WTC11 (cell line): Measurements from ENCODE around the gene MRPS9. TPM values are rescaled to one million over a fixed set of nuclear protein-coding genes. Genes with fewer than 3 reads are reported as not detected.

Experiments used
- ATAC-seq: fragments of 200-7000 bp; cut with Tn5 transposase; 2 replicates; pipeline ENCODE4 v1.10.0; 2021; ENCODE audit warnings: mild to moderate bottlenecking, moderate library complexity
- CTCF ChIA-PET: fragments of 300-600 bp; sonication (Branson Sonifier 250); formaldehyde crosslinking; loops from one replicate; lab custom pipeline; 2021; ENCODE audit warnings: antibody characterized with exemption; lab: Charles Lee
- POLR2A ChIA-PET: fragments of 350-600 bp; sonication (Branson Sonifier 250); formaldehyde crosslinking; loops from one replicate; lab custom pipeline; 2021; ENCODE audit warnings: antibody characterized with exemption; lab: Charles Lee
- DNase-seq: peaks from one replicate; pipeline ENCODE4 v3.0.0; 2021; ENCODE audit warnings: low spot score
- H3K27ac Mint-ChIP-seq: 2 replicates; pipeline ENCODE4 v1.8.0; 2021; ENCODE audit warnings: mixed read lengths
- H3K27me3 Mint-ChIP-seq: 2 replicates; pipeline ENCODE4 v1.8.0; 2021; ENCODE audit warnings: low read depth, mild to moderate bottlenecking, moderate library complexity, mixed read lengths
- H3K36me3 Mint-ChIP-seq: 2 replicates; pipeline ENCODE4 v1.8.0; 2021; ENCODE audit warnings: mixed read lengths
- H3K4me1 Mint-ChIP-seq: 2 replicates; pipeline ENCODE4 v1.8.0; 2022; ENCODE audit warnings: mixed read lengths
- H3K4me3 Mint-ChIP-seq: 2 replicates; pipeline ENCODE4 v1.8.0; 2021; ENCODE audit warnings: mild to moderate bottlenecking, moderate library complexity, mixed read lengths
- H3K9me3 Mint-ChIP-seq: 2 replicates; pipeline ENCODE4 v1.8.0; 2021; ENCODE audit warnings: mixed read lengths
- CREB1 ChIP-seq: sonication (generic); formaldehyde crosslinking; IDR thresholded peaks from 2 replicates; pipeline ENCODE4 v1.8.0; 2023; ENCODE audit warnings: mild to moderate bottlenecking, missing genetic modification reagents
- JAZF1 ChIP-seq: fragments of 250-450 bp; sonication (Bioruptor Pico); IDR thresholded peaks from 2 replicates; pipeline ENCODE4 v1.9.0; 2021; ENCODE audit warnings: moderate library complexity, mild to moderate bottlenecking, inconsistent platforms
- NFYB ChIP-seq: sonication (generic); formaldehyde crosslinking; conservative IDR thresholded peaks from 2 replicates; pipeline ENCODE4 v1.8.0; 2022; ENCODE audit warnings: low read depth, missing genetic modification reagents
- NR2C2 ChIP-seq: sonication (generic); formaldehyde crosslinking; IDR thresholded peaks from 2 replicates; pipeline ENCODE4 v1.8.0; 2022; ENCODE audit warnings: mild to moderate bottlenecking, missing genetic modification reagents
- NR3C1 ChIP-seq: sonication (generic); formaldehyde crosslinking; conservative IDR thresholded peaks from 2 replicates; pipeline ENCODE4 v1.8.1; 2023; ENCODE audit warnings: low read depth, mild to moderate bottlenecking, missing genetic modification reagents
- OVOL2 ChIP-seq: fragments of 250-450 bp; sonication (Bioruptor Pico); IDR thresholded peaks from 2 replicates; pipeline ENCODE4 v1.9.0; 2021; ENCODE audit warnings: mild to moderate bottlenecking, borderline replicate concordance
- RORB ChIP-seq: fragments of 250-450 bp; sonication (Bioruptor Pico); IDR thresholded peaks from 2 replicates; pipeline ENCODE4 v1.9.0; 2021; ENCODE audit warnings: mild to moderate bottlenecking
- SMAD3 ChIP-seq: sonication (generic); formaldehyde crosslinking; IDR thresholded peaks from 2 replicates; pipeline ENCODE4 v1.8.0; 2022; ENCODE audit warnings: missing genetic modification reagents, mild to moderate bottlenecking, borderline replicate concordance
- ZNF317 ChIP-seq: sonication (generic); formaldehyde crosslinking; IDR thresholded peaks from 2 replicates; pipeline ENCODE4 v1.8.1; 2023; ENCODE audit warnings: low read depth, mild to moderate bottlenecking, moderate library complexity, missing genetic modification reagents, borderline replicate concordance
- ZNF396 ChIP-seq: fragments of 250-450 bp; sonication (Bioruptor Pico); IDR thresholded peaks from 2 replicates; pipeline ENCODE4 v1.8.0; 2021; ENCODE audit warnings: mild to moderate bottlenecking, moderate library complexity, borderline replicate concordance
- ZNF423 ChIP-seq: fragments of 250-450 bp; sonication (Bioruptor Pico); IDR thresholded peaks from 2 replicates; pipeline ENCODE4 v2.1.2; 2022; ENCODE audit warnings: mild to moderate bottlenecking, moderate library complexity
- total RNA-seq: library from RNA; stranded (reverse); gene quantifications from 3 replicates; pipeline ENCODE4 v1.2.3, GENCODE V29; 2021
- TF ChIP-seq, protein P1 (sequence below): sonication (generic); formaldehyde crosslinking; IDR thresholded peaks from 2 replicates; pipeline ENCODE4 v1.8.1; 2023; ENCODE audit warnings: mild to moderate bottlenecking, missing genetic modification reagents, borderline replicate concordance
- TF ChIP-seq, protein P2 (sequence below): sonication (generic); formaldehyde crosslinking; IDR thresholded peaks from 2 replicates; pipeline ENCODE4 v1.8.0; 2023; ENCODE audit warnings: missing genetic modification reagents
- TF ChIP-seq, protein P3 (sequence below): fragments of 250-450 bp; sonication (Bioruptor Pico); IDR thresholded peaks from 2 replicates; pipeline ENCODE4 v1.8.0; 2021; ENCODE audit warnings: mild to moderate bottlenecking
- TF ChIP-seq, protein P4 (sequence below): sonication (generic); formaldehyde crosslinking; IDR thresholded peaks from 2 replicates; pipeline ENCODE4 v1.8.1; 2023; ENCODE audit warnings: mild to moderate bottlenecking, missing genetic modification reagents
- TF ChIP-seq, protein P5 (sequence below): fragments of 250-450 bp; sonication (Bioruptor Pico); conservative IDR thresholded peaks from 2 replicates; pipeline ENCODE4 v1.9.0; 2021; ENCODE audit warnings: mild to moderate bottlenecking
- TF ChIP-seq, protein P6 (sequence below): sonication (generic); formaldehyde crosslinking; IDR thresholded peaks from 2 replicates; pipeline ENCODE4 v1.8.1; 2022; ENCODE audit warnings: low read depth, mild to moderate bottlenecking, moderate library complexity, missing genetic modification reagents, borderline replicate concordance
- TF ChIP-seq, protein P7 (sequence below): sonication (generic); formaldehyde crosslinking; conservative IDR thresholded peaks from 2 replicates; pipeline ENCODE4 v1.8.1; 2022; ENCODE audit warnings: mild to moderate bottlenecking, missing genetic modification reagents

Gene MRPS9
- total RNA-seq, 1 experiment from 2014 or later: 75.3 TPM

DNA sequence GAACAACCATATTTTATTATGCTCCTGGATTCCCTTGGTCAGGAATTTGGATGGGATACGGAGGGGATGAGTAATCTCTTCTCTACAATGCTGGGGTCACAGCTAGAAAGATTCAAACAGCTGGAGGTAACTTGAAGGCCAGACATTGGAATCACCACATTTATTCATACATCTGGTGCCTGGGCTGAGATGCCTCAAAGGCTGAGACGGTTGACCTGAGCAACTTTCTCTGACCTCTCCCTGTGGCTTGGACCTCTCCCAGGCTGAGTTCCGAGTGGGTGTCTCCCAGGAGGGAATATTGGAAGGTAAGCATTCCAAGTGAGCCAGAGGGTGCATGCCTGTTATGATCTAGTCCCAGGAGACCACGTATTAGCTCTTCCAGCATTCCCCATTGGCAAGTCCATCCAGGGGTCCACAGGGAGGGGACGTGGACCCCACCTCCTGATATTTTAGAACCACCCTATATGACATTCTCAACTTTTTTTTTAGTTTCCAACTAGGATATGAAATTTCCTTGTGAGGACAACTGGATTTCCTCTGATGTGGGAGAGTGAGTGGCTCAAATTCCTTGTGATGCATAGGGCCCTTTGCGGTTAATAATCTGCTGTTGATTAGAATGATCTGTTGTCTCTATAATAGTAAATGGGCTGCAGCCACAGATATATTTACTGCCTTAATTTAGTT lies 101.8 kb downstream of the MRPS9 start:
- ChIA-PET POLR2A (no interaction called here), CTCF (interaction anchor here (0.7 to 1.0 kb wide), 2 partner anchors 96 to 99 kb away, joined by 3 to 5 read pairs; no protein-coding TSS in a partner anchor)
- H3K27ac Mint-ChIP-seq: no peak overlapping the region
- no peaks in the 10 kb centered on the region for H3K9me3 Mint-ChIP-seq
- H3K4me3 Mint-ChIP-seq: no peak overlapping the region
- no peaks in the 10 kb centered on the region for H3K36me3 Mint-ChIP-seq
- DNase-seq: no peak
- H3K4me1 Mint-ChIP-seq: peaks cover 11% of the 10 kb centered on the region
- no peak for TF ChIP-seq CREB1 (CRISPR knock-in tag)
- TF ChIP-seq, protein P1, sequence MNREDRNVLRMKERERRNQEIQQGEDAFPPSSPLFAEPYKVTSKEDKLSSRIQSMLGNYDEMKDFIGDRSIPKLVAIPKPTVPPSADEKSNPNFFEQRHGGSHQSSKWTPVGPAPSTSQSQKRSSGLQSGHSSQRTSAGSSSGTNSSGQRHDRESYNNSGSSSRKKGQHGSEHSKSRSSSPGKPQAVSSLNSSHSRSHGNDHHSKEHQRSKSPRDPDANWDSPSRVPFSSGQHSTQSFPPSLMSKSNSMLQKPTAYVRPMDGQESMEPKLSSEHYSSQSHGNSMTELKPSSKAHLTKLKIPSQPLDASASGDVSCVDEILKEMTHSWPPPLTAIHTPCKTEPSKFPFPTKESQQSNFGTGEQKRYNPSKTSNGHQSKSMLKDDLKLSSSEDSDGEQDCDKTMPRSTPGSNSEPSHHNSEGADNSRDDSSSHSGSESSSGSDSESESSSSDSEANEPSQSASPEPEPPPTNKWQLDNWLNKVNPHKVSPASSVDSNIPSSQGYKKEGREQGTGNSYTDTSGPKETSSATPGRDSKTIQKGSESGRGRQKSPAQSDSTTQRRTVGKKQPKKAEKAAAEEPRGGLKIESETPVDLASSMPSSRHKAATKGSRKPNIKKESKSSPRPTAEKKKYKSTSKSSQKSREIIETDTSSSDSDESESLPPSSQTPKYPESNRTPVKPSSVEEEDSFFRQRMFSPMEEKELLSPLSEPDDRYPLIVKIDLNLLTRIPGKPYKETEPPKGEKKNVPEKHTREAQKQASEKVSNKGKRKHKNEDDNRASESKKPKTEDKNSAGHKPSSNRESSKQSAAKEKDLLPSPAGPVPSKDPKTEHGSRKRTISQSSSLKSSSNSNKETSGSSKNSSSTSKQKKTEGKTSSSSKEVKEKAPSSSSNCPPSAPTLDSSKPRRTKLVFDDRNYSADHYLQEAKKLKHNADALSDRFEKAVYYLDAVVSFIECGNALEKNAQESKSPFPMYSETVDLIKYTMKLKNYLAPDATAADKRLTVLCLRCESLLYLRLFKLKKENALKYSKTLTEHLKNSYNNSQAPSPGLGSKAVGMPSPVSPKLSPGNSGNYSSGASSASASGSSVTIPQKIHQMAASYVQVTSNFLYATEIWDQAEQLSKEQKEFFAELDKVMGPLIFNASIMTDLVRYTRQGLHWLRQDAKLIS (CRISPR knock-in tag): no peak
- H3K27me3 Mint-ChIP-seq: peaks cover 12% of the 10 kb centered on the region
- ATAC-seq: no peak

DNA sequence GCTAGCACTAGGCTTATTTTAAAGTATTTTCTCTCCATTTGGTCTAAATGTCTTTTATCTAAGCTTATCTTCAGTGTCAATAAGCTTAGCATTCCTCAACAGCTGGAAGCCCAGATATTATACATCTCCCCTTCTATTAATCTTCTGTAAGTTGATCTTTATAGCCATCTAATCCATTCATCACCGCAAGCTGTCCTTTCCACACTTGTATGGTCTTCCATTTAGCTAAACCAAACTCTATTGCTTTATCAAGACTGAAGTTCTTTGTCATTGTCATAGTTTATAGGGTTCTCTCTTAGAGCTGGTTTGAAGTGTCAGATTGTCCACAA lies 102.3 kb downstream of the MRPS9 start:
- Mint-ChIP-seq H3K27me3 (peaks cover 17% of the 10 kb centered on the region), H3K4me3 (no peak overlapping the region), H3K27ac (no peak overlapping the region), H3K4me1 (peaks cover 15% of the 10 kb centered on the region), H3K36me3 (no peaks in the 10 kb centered on the region), H3K9me3 (no peaks in the 10 kb centered on the region)
- ATAC-seq (no peak), DNase-seq (no peak)
- TF ChIP-seq, protein P2, sequence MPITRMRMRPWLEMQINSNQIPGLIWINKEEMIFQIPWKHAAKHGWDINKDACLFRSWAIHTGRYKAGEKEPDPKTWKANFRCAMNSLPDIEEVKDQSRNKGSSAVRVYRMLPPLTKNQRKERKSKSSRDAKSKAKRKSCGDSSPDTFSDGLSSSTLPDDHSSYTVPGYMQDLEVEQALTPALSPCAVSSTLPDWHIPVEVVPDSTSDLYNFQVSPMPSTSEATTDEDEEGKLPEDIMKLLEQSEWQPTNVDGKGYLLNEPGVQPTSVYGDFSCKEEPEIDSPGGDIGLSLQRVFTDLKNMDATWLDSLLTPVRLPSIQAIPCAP: no peak
- TF ChIP-seq, protein P3, sequence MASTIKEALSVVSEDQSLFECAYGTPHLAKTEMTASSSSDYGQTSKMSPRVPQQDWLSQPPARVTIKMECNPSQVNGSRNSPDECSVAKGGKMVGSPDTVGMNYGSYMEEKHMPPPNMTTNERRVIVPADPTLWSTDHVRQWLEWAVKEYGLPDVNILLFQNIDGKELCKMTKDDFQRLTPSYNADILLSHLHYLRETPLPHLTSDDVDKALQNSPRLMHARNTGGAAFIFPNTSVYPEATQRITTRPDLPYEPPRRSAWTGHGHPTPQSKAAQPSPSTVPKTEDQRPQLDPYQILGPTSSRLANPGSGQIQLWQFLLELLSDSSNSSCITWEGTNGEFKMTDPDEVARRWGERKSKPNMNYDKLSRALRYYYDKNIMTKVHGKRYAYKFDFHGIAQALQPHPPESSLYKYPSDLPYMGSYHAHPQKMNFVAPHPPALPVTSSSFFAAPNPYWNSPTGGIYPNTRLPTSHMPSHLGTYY (CRISPR knock-in tag): no peak
- TF ChIP-seq NFYB (CRISPR knock-in tag): no peak
- CTCF ChIA-PET: interaction anchor here (0.7 kb wide), 1 partner anchor 96 kb away, joined by 3 read pairs; no protein-coding TSS in a partner anchor
- POLR2A ChIA-PET: no interaction called here

DNA sequence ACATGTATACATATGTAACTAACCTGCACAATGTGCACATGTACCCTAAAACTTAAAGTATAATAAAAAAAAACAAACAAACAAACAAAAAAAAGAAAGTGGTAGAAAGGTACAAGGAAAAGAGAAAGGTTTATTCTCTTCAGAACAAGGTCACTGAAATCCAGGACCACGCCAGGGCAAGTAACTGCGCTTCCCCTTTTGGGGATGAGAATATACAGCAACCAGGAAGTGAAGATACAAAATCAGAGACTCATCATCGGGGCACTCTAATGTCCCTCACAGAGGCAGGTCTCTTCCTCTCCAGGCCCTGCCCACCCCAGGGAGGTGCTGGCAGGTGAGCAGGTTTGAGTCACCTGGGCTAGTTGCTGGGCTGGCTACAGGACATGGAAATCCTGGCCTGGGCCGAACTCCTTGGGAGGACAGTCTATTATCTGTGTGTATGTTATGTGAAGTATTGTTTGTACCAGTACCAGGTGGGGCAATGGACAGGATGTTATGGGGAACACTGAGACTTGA lies 103.3 kb downstream of the MRPS9 start:
- Mint-ChIP-seq H3K9me3 (no peaks in the 10 kb centered on the region), H3K27ac (no peak overlapping the region), H3K4me1 (peaks cover 15% of the 10 kb centered on the region), H3K27me3 (peaks cover 20% of the 10 kb centered on the region), H3K36me3 (no peaks in the 10 kb centered on the region), H3K4me3 (no peak overlapping the region)
- no peak for DNase-seq
- ATAC-seq: no peak
- no peak for TF ChIP-seq ZNF396 (CRISPR knock-in tag)
- no peak for TF ChIP-seq NR3C1 (CRISPR knock-in tag)
- TF ChIP-seq, protein P4, sequence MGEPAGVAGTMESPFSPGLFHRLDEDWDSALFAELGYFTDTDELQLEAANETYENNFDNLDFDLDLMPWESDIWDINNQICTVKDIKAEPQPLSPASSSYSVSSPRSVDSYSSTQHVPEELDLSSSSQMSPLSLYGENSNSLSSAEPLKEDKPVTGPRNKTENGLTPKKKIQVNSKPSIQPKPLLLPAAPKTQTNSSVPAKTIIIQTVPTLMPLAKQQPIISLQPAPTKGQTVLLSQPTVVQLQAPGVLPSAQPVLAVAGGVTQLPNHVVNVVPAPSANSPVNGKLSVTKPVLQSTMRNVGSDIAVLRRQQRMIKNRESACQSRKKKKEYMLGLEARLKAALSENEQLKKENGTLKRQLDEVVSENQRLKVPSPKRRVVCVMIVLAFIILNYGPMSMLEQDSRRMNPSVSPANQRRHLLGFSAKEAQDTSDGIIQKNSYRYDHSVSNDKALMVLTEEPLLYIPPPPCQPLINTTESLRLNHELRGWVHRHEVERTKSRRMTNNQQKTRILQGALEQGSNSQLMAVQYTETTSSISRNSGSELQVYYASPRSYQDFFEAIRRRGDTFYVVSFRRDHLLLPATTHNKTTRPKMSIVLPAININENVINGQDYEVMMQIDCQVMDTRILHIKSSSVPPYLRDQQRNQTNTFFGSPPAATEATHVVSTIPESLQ (CRISPR knock-in tag): no peak
- no peak for TF ChIP-seq ZNF423
- TF ChIP-seq ZNF317: no peak
- TF ChIP-seq, protein P5, sequence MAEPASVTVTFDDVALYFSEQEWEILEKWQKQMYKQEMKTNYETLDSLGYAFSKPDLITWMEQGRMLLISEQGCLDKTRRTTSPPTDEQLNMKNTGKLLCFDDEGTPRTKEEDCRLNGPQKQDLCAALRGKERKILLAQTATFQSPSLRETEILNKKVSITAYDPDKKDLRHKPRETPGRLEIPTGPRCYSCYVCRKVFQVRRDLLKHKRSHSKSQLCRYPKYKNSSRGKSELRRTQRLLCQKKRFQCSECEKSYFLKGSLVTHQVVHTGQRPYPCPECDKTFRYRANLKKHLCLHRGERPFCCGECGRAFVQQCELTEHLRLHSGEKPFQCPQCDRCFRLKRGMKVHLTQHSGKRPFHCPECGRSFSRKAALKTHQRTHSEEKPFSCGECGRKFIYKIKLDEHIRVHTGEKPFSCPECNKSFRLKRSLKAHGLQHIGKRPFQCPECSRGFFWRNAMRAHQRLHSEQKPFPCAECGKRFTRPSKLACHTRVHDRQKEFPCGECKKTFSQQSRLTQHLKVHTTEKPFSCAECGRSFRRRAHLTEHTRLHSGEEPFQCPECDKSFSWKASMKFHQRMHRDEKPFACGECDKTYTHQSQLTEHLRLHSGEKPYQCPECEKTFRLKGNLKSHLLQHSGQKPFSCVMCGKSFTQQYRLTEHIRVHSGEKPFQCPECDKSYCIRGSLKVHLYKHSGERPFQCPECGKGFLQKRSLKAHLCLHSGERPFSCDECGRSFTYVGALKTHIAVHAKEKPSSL (CRISPR knock-in tag): no peak
- no peak for TF ChIP-seq RORB
- TF ChIP-seq OVOL2 (CRISPR knock-in tag): no peak
- TF ChIP-seq, protein P6, sequence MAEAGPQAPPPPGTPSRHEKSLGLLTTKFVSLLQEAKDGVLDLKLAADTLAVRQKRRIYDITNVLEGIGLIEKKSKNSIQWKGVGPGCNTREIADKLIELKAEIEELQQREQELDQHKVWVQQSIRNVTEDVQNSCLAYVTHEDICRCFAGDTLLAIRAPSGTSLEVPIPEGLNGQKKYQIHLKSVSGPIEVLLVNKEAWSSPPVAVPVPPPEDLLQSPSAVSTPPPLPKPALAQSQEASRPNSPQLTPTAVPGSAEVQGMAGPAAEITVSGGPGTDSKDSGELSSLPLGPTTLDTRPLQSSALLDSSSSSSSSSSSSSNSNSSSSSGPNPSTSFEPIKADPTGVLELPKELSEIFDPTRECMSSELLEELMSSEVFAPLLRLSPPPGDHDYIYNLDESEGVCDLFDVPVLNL (CRISPR knock-in tag): no peak
- no peak for TF ChIP-seq JAZF1 (CRISPR knock-in tag)
- TF ChIP-seq, protein P7, sequence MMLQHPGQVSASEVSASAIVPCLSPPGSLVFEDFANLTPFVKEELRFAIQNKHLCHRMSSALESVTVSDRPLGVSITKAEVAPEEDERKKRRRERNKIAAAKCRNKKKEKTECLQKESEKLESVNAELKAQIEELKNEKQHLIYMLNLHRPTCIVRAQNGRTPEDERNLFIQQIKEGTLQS (CRISPR knock-in tag): no peak
- TF ChIP-seq NR2C2 (CRISPR knock-in tag): no peak
- no peak for TF ChIP-seq SMAD3 (CRISPR knock-in tag)
- ChIA-PET POLR2A (no interaction called here), CTCF (no interaction called here)
